ENCODE results near the gene SPATA3.

The SPATA3 gene

GRCh38 chr2:230980468-230980867 lies 15.5 kb upstream of the SPATA3 start:
- TF ChIP-seq CTCF (IDR thresholded peaks at IDR 0.05; ENCODE audit: extremely low read depth, insufficient read depth, missing control alignments): no peak
- no peak for DNase-seq (ENCODE audit: low spot score)
- in situ Hi-C loops (cut with MboI; ENCODE audit: low pct_unique_long_range_greater_than_20kb, low sequenced_read_pairs, unreplicated experiment): no loop called here

- no peak for DNase-seq (ENCODE audit: low spot score)
- in situ Hi-C loops (cut with MboI; ENCODE audit: low pct_unique_long_range_greater_than_20kb, low sequenced_read_pairs, unreplicated experiment): no loop called here
- TF ChIP-seq CTCF (IDR thresholded peaks at IDR 0.05; ENCODE audit: extremely low read depth, insufficient read depth, missing control alignments): no peak
These were observed 14.2 kb upstream of the SPATA3 start for GRCh38 chr2:230981704-230982103.

- in situ Hi-C loops (cut with MboI; ENCODE audit: low pct_unique_long_range_greater_than_20kb, low sequenced_read_pairs, unreplicated experiment): no loop called here
- TF ChIP-seq CTCF (IDR thresholded peaks at IDR 0.05; ENCODE audit: extremely low read depth, insufficient read depth, missing control alignments): no peak
- no peak for DNase-seq (ENCODE audit: low spot score)
These were observed 13.8 kb upstream of the SPATA3 start for GRCh38 chr2:230982126-230982525.

- in situ Hi-C loops (cut with MboI; ENCODE audit: low pct_unique_long_range_greater_than_20kb, low sequenced_read_pairs, unreplicated experiment): no loop called here
- TF ChIP-seq CTCF (IDR thresholded peaks at IDR 0.05; ENCODE audit: extremely low read depth, insufficient read depth, missing control alignments): no peak
- DNase-seq (ENCODE audit: low spot score): no peak
These were observed 13.4 kb upstream of the SPATA3 start for GRCh38 chr2:230982528-230982927.

GRCh38 chr2:230983566-230983965 lies 12.4 kb upstream of the SPATA3 start:
- TF ChIP-seq CTCF (IDR thresholded peaks at IDR 0.05; ENCODE audit: extremely low read depth, insufficient read depth, missing control alignments): no peak
- in situ Hi-C loops (cut with MboI; ENCODE audit: low pct_unique_long_range_greater_than_20kb, low sequenced_read_pairs, unreplicated experiment): no loop called here
- DNase-seq (ENCODE audit: low spot score): no peak

- in situ Hi-C loops (cut with MboI; ENCODE audit: low pct_unique_long_range_greater_than_20kb, low sequenced_read_pairs, unreplicated experiment): no loop called here
- TF ChIP-seq CTCF (IDR thresholded peaks at IDR 0.05; ENCODE audit: extremely low read depth, insufficient read depth, missing control alignments): peak; percentile 4
- peak; percentile 80 for DNase-seq (ENCODE audit: low spot score)
These were observed 11.3 kb upstream of the SPATA3 start for GRCh38 chr2:230984393-230985220.

Measured in GM13977 (cell line).